Activated T-helper 1 cell treated with Interleukin-2 at 50 U/mL for 16 hours (primary cell): ENCODE measurements around the gene GPHA2.

Experiments
- DNase-seq: peaks from one replicate; pipeline ENCODE4 v3.0.0-alpha.2; 2020; ENCODE audit warnings: low read depth

The GPHA2 gene

DNA sequence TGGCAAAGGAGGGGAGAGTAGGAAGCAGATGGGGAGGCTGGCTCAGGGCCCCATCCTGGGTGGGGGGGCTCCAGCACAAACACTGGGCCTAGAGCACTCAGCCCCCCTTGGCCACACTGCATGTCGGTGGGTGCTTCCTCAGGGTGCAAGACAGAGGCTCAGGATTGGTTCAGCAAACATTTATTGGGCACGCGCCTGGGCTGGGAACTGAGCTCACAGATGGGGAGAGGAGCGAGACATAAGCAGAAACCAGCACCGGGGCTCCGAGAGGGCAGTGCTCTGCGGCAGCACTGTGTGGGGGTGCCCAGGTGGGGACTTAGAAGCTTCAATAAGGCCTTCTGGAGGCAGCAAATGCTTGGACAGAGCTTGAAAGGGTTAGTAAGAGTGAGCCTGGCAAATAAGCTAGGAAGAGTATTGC lies 45.2 kb downstream of the GPHA2 start:
- DNase-seq, result no peak

DNA sequence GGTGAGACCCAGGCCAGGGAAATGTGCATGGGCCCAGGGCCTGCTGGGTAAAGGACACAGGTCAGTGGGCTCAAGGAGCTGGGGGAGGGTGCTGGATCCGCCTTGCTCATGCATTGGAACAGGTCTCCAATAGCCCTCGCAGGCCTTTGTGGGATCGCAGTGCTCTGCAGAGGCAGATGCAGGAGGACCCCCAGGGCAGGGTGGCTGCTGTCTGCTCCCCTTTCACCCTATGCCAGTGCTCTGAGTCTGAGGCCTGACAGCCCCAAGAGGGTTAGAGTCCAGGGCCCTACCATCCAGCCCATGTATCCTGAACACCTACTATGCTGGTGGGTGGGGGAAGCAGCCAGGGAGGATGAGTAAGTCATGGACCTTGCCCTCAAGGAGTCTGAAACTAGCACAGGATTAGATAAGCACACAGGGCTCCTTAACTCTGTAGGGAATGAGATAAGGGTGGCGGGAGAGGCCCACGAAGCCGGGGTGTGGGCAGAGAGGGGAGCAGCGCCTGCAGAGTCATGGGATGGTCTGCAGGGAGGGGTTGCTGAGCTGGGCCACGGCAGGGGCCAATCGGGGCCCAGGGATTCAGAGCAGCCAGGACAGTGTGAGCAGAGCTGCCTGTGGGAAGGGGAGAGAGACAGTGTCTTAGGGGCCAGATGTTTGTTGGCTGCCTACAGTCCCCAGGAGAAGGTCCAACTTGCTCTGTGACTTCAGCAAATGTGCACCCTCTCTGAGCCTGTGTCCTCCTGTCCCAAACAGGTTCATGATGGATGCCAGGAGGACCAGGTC lies 46.8 kb downstream of the GPHA2 start:
- DNase-seq, result no peak

DNA sequence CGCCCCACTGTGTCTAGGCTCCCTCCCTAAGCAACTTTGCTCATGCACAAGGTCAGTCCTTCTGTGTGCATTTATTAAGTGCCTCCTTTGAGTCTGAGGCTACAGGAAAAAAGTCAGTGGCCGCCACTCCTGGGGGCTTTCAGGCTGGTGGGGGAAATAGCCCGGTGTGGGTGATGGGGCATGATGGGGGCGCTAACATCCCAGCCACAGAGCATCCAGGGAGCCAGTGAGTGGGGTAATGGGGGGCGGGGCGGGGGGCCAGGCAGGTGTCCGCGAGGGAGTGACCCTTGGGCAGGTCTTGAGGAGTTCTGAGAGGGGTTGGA lies 47.3 kb downstream of the GPHA2 start:
- DNase-seq, result no peak

DNA sequence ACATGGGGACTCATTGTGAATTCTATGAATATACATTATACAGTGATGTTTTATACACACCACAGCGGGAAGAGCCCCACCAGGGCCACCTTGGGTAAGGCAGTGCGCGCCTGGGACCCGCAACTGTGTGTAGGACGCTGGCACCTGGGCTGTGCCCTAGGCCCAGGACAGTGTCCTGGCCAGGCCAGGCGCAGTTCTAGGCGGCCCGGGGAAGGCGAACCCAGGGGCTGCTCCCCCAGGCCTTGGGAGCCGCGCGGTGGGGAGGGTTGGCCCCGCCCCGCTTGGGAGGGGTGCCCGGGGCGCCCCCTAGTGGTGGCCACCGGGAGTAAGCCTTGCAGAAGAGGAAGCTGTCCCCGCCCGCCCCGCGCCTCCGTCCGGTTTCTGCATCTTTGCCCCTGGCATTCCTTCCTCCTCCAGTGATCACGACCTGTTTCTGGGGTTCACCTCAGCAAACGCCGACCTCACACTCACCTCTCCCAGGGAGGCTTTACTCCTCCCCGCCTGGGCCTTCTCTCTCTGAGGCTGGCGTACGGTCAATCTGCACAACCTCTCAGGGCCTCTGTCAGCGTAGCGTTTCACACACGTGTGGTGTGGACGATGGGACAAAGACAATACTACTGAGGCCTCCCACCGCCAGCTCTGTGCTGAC lies 47.8 kb downstream of the GPHA2 start:
- DNase-seq, result peak; percentile 79

DNA sequence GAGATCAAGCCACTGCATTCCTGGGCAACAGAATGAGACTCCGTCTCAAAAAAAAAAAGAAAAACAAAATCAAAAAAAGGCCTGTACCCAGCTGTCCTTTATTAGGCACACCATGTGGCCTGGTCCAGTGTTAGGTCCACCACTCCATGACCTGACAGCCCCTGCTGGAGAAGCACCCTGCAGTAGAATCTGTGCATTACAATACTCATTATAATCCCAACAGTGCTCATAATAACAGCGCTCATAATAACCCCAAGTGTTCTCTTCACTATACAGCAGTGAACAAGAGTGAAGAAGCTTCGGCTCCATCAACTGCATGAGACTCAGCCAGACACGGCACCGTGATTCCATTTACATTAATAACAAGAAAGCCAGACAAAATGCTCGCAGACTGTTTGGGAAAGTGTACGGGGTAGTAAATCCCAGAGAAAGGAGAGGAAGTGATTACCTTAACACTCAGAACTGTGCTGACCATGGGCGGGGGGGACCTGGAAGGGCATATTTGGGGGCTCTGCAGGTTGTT lies 48.4 kb downstream of the GPHA2 start:
- no peak for DNase-seq

DNA sequence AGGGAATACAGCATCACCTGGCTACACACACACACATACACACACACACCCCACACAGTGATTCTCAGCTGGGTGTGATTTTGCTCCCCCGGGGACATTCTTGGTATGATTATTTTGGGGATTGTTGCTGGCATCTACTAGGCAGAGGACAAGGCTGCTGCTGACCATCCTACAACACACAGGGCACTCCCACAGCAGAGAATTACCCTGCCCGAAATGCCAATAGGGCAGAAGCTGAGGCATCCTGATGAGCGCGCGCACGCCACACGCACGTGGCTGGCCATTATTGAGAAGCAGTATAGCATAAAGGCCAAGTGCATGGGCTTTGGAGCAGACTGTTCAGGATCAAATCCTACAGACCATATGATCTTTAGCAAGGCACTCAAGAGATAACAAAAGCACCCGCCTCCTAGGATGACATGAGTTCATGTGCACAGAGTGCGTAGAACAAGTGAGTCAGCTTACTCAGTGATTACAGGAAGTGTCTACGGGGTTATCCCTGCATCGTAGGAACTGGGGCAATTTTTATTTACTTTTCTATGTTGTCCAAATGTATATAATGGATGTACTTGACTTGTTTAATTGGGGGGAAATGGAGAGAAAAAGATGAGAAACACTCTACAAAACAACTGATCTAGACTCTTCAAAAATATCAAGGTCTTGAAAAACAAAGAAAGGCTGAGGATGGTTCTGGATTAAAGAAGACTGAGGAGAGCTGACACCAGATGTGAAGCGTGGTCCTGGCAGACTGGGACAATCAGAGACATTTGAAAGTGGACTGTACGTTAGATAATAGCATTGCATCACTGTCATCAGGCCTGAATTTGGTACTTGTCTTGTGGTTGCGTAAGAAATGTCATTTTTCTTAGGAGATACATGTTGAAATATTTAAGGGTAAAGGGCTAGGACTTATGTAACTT lies 50.1 kb downstream of the GPHA2 start:
- DNase-seq, result no peak
